Smooth muscle cell (in vitro differentiated cells): Measurements from ENCODE around the gene OR3A3. TPM values are rescaled to one million over a fixed set of nuclear protein-coding genes. Genes with fewer than 3 reads are reported as not detected.
"Not testable (repeated sequence)": the region's sequence is repeated elsewhere in the genome, so short reads cannot be mapped to it uniquely, and the experiment has no call there.

Experiments used
- DNase-seq: peaks from one replicate; lab custom pipeline; 2025; ENCODE audit not compliant: unreplicated experiment; lab: John Stamatoyannopoulos, UW
- H2AFZ ChIP-seq: fragments of 200-600 bp; sonication (generic); 2 replicates; pipeline ENCODE4 v1.6.0; 2016; ENCODE audit warnings: antibody characterized with exemption, low read depth, mild to moderate bottlenecking
- H3F3A ChIP-seq: fragments of 200-600 bp; sonication (generic); 2 replicates; pipeline ENCODE4 v1.6.0; 2017; ENCODE audit warnings: antibody characterized with exemption, low read depth
- H3K27ac ChIP-seq: fragments of 200-600 bp; sonication (generic); 2 replicates; pipeline ENCODE4 v1.5.1; 2016; ENCODE audit warnings: low read depth, mild to moderate bottlenecking
- H3K27me3 ChIP-seq: fragments of 200-600 bp; sonication (generic); 2 replicates; pipeline ENCODE4 v1.6.1; 2016; ENCODE audit warnings: low read depth, mild to moderate bottlenecking
- H3K36me3 ChIP-seq: fragments of 200-600 bp; sonication (generic); 2 replicates; pipeline ENCODE4 v1.5.1; 2016; ENCODE audit warnings: low read depth
- H3K4me1 ChIP-seq: fragments of 200-600 bp; sonication (generic); 2 replicates; pipeline ENCODE4 v1.5.1; 2016; ENCODE audit warnings: low read depth
- H3K4me2 ChIP-seq: fragments of 200-600 bp; sonication (generic); 2 replicates; pipeline ENCODE4 v1.6.0; 2016; ENCODE audit warnings: mild to moderate bottlenecking
- H3K4me3 ChIP-seq: fragments of 200-600 bp; sonication (generic); 2 replicates; pipeline ENCODE4 v1.5.1; 2016; ENCODE audit warnings: mild to moderate bottlenecking
- H3K79me2 ChIP-seq: fragments of 200-600 bp; sonication (generic); 2 replicates; pipeline ENCODE4 v1.6.0; 2016; ENCODE audit warnings: low read depth, mild to moderate bottlenecking
- H3K9ac ChIP-seq: fragments of 200-600 bp; sonication (generic); 2 replicates; pipeline ENCODE4 v1.6.0; 2016; ENCODE audit warnings: low read depth
- H3K9me3 ChIP-seq: fragments of 200-600 bp; sonication (generic); replicated peaks from 2 replicates; pipeline ENCODE4 v1.5.1; 2016; ENCODE audit warnings: low read depth
- H4K20me1 ChIP-seq: fragments of 200-600 bp; sonication (generic); 2 replicates; pipeline ENCODE4 v1.6.0; 2016; ENCODE audit warnings: low read depth
- CTCF ChIP-seq: fragments of 200-600 bp; sonication (generic); IDR thresholded peaks from 2 replicates; pipeline ENCODE4 v1.5.1; 2017; ENCODE audit warnings: borderline replicate concordance, mild to moderate bottlenecking, antibody characterized with exemption; ENCODE audit not compliant: insufficient read depth, poor library complexity, severe bottlenecking
- WGBS: methylation state at CpG from one replicate; pipeline ENCODE4 v1.1.7; 2016; ENCODE audit warnings: low lambda C conversion rate; 5-methylcytosine and 5-hydroxymethylcytosine counted together
- polyA plus RNA-seq: library from polyadenylated mRNA; unstranded; fragments of >200 nt; fragmentation: Nextera tagmentation; extraction: Ambion mirVana; gene quantifications from 2 replicates; pipeline ENCODE4 v1.2.1, GENCODE V29; 2016
- total RNA-seq: library from RNA; depleted of rRNA; stranded (reverse); fragments of >200 nt; gene quantifications from 2 replicates; pipeline ENCODE4 v1.2.3, GENCODE V29; 2014

The OR3A3 gene
- total and polyA plus RNA-seq, 2 experiments from 2014 or later, result not detected

GRCh38 chr17:3385869-3386816, 25.0 kb upstream of the OR3A3 start, which contains the start of gene OR3A2:
OR3A2 (minus strand) TSS chr17:3386308.
- Histone ChIP-seq H3K79me2 (no peaks in the 10 kb centered on the region), H3K36me3 (no peaks in the 10 kb centered on the region), H3K9ac (no peak within 1 kb of the TSS), H3K27me3 (no peaks in the 10 kb centered on the region), H3K27ac (no peak within 1 kb of the TSS), H3K4me1 (no peaks in the 10 kb centered on the region), H3K9me3 (peaks cover 3% of the 10 kb centered on the region), H2AFZ (no peak within 1 kb of the TSS), H3F3A (no peaks in the 10 kb centered on the region), H3K4me3 (no peak within 1 kb of the TSS), H3K4me2 (no peak within 1 kb of the TSS), H4K20me1 (no peaks in the 10 kb centered on the region)
- TF ChIP-seq CTCF, result no peak
- 90% methylated on average over 61 of the region's 92 CpGs for WGBS
- no peak for DNase-seq

GRCh38 chr17:3389791-3390190, 21.4 kb upstream of the OR3A3 start:
- Histone ChIP-seq H4K20me1 (no peaks in the 10 kb centered on the region), H3K27ac (no peak overlapping the region), H3K4me2 (no peak overlapping the region), H3K9me3 (no peaks in the 10 kb centered on the region), H3F3A (no peaks in the 10 kb centered on the region), H3K27me3 (no peaks in the 10 kb centered on the region), H3K4me1 (no peaks in the 10 kb centered on the region), H2AFZ (no peak overlapping the region), H3K36me3 (no peaks in the 10 kb centered on the region), H3K79me2 (no peaks in the 10 kb centered on the region), H3K4me3 (no peak overlapping the region), H3K9ac (no peak overlapping the region)
- no peak for TF ChIP-seq CTCF
- 71% methylated on average over 4 of the region's 4 CpGs for WGBS
- no peak for DNase-seq

GRCh38 chr17:3397801-3398200, 13.4 kb upstream of the OR3A3 start:
- H3K27me3 ChIP-seq, H3K4me1 ChIP-seq, H2AFZ ChIP-seq, H3F3A ChIP-seq, H3K27ac ChIP-seq, H3K79me2 ChIP-seq, H4K20me1 ChIP-seq, H3K9ac ChIP-seq, H3K9me3 ChIP-seq, DNase-seq, H3K4me3 ChIP-seq, H3K4me2 ChIP-seq, H3K36me3 ChIP-seq: not testable (repeated sequence)
- 62% methylated on average over 7 of the region's 7 CpGs for WGBS

- Histone ChIP-seq H3K4me1 (no peaks in the 10 kb centered on the region), H3K9ac (no peak within 1 kb of the TSS), H3K4me2 (no peak within 1 kb of the TSS), H4K20me1 (no peaks in the 10 kb centered on the region), H3K4me3 (no peak within 1 kb of the TSS), H3K79me2 (no peaks in the 10 kb centered on the region), H3K27me3 (no peaks in the 10 kb centered on the region), H3K9me3 (no peaks in the 10 kb centered on the region), H3K36me3 (no peaks in the 10 kb centered on the region), H3K27ac (no peak within 1 kb of the TSS), H3F3A (no peaks in the 10 kb centered on the region), H2AFZ (no peak within 1 kb of the TSS)
- TF ChIP-seq CTCF, result no peak
- WGBS, result 50% methylated on average over 1 of the region's 1 CpG
- no peak for DNase-seq
Measured at GRCh38 chr17:3398310-3398709, 12.9 kb upstream of the OR3A3 start, which contains the start of gene OR1E1. OR1E1 (minus strand) TSS chr17:3398410; CDS start chr17:3398410, 0 bp downstream.
